ENCODE results near the gene TTC21A.
"Not testable (repeated sequence)": the region's sequence is repeated elsewhere in the genome, so short reads cannot be mapped to it uniquely, and the experiment has no call there.

TTC21A gene

GRCh38 chr3:39107388-39108199 is at the start of gene TTC21A, which contains the start of gene GORASP1:
TSS of gene TTC21A (plus strand) at chr3:39107680. CDS start at chr3:39107838, 158 bp downstream.
TSS of gene GORASP1 (minus strand) at chr3:39107627. CDS start at chr3:39107541, 86 bp downstream.
- no peak for DNase-seq

GRCh38 chr3:39061228-39061627 is 46.3 kb upstream of the TTC21A start:
- not testable (repeated sequence) for DNase-seq

- DNase-seq = no peak
Observed at GRCh38 chr3:39062180-39062579, 45.3 kb upstream of the TTC21A start.

- DNase-seq = no peak
Observed at GRCh38 chr3:39063143-39063542, 44.3 kb upstream of the TTC21A start.

GRCh38 chr3:39064646-39065045 is 42.8 kb upstream of the TTC21A start:
- no peak for DNase-seq

- no peak for DNase-seq
Observed at GRCh38 chr3:39065197-39065596, 42.3 kb upstream of the TTC21A start.

- DNase-seq = no peak
Observed at GRCh38 chr3:39067286-39067685, 40.2 kb upstream of the TTC21A start.

GRCh38 chr3:39068556-39068955 is 38.9 kb upstream of the TTC21A start:
- DNase-seq = no peak

- no peak for DNase-seq
Observed at GRCh38 chr3:39075910-39076309, 31.6 kb upstream of the TTC21A start.

- DNase-seq = no peak
Observed at GRCh38 chr3:39079530-39079929, 27.9 kb upstream of the TTC21A start.

- DNase-seq = no peak
Observed at GRCh38 chr3:39080026-39080425, 27.5 kb upstream of the TTC21A start.

- no peak for DNase-seq
Observed at GRCh38 chr3:39082666-39083313, 24.7 kb upstream of the TTC21A start.

GRCh38 chr3:39086144-39086543 is 21.3 kb upstream of the TTC21A start:
- no peak for DNase-seq

- no peak for DNase-seq
Observed at GRCh38 chr3:39088456-39088855, 19.0 kb upstream of the TTC21A start.

GRCh38 chr3:39088889-39089288 is 18.6 kb upstream of the TTC21A start:
- DNase-seq = no peak

- DNase-seq = no peak
Observed at GRCh38 chr3:39090922-39091321, 16.6 kb upstream of the TTC21A start.

- no peak for DNase-seq
Observed at GRCh38 chr3:39094851-39095677, 12.4 kb upstream of the TTC21A start.

- no peak for DNase-seq
Observed at GRCh38 chr3:39095778-39096177, 11.7 kb upstream of the TTC21A start.

- DNase-seq = no peak
Observed at GRCh38 chr3:39096775-39097174, 10.7 kb upstream of the TTC21A start.

- no peak for DNase-seq
Observed at GRCh38 chr3:39097716-39098472, 9.6 kb upstream of the TTC21A start.

GRCh38 chr3:39098473-39099000 is 8.9 kb upstream of the TTC21A start:
- no peak for DNase-seq

GRCh38 chr3:39099242-39099641 is 8.2 kb upstream of the TTC21A start:
- DNase-seq = no peak
